Amygdala (tissue), 56 donors: ENCODE results near the gene ASTL.

Source experiments
- DNase-seq, 56 donors: peaks; one replicate each; lab custom pipeline; 2025; lab: John Stamatoyannopoulos, UW

ASTL gene

DNA sequence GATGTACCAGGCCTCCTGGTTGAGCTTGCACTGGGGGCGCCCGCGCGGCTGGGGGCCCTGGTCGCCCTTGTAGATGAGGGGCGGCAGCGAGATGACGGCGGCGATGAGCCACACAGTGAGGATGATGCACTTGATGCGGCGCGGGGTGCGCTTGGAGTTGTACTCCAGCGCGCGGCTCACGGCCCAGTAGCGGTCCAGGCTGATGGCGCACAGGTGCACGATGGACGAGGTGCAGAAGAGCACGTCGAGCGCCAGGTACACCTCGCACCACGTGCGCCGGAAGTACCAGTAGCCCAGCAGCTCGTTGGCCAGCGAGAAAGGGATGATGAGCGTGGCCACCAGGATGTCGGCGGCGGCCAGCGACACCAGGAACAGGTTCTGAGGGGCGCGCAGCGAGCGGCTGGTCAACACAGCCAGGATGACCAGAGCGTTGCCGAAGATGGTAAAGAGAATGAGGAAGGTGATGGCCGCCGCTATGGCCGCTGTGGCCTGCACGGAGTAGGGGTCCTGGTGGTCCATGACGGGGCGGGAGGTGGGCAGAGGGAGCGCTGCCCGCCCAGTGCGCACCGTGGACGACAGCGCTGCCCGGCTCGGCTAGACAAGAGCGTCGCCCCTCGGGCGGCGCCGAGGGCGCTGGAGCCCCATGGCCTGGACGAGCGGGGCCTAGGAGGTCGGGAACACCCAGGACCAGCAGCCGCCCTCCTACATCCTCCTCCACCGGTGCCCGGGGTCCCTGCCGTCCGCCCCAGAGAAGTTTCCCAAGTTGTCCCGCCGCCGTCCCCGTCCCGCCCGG lies 22.5 kb downstream of the ASTL start:
- no peak for DNase-seq

DNA sequence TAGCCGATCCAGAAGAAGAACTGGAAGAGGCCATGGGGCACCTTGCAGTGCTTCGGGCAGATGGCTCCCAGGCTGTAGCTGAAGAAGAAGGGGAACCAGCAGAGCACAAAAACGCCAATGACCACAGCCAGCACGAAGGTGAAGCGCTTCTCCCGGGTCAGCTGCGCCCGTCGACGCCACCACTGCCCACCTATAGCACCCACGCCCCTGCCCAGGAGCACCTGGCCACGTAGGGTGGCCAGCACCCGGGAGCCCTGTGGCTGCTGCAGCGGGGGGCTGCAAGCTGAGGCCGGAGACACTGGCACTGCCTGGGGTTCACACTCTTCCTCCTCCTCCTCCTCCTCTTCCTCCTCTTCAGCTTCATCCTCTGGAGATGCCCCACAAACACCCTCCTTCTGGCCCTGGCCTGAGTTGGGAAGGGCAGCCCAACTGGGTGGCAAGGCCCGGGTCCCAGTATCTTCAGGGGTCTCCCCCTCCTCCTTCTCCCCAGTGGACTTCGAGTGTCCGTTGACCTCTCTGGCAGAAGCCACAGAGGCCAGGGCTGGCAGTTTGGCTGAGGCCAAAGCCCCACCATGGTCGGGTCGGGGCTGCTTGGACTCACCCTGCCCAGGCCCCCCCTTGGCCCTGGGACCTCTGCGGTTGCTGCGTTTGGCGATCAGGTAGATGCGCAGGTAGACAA lies 23.3 kb downstream of the ASTL start:
- DNase-seq: no peak

DNA sequence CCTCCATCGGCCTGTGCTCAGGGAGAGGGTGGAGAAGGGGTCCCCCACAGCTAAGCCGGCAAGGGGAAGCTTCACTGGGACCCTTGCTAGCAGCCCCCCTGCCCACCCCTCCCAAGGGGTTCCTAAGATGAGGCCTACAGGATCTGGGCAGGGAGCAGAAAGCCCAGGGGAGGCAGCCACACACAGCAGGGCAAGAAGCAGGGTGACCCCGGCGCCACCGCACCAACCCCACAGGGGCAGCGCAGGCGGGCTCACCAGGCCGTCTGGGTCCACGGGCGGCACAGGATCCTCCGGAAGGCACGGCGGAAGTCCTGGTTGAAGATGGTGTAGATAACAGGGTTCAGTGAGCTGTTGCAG lies 23.8 kb downstream of the ASTL start:
- DNase-seq: no peak

DNA sequence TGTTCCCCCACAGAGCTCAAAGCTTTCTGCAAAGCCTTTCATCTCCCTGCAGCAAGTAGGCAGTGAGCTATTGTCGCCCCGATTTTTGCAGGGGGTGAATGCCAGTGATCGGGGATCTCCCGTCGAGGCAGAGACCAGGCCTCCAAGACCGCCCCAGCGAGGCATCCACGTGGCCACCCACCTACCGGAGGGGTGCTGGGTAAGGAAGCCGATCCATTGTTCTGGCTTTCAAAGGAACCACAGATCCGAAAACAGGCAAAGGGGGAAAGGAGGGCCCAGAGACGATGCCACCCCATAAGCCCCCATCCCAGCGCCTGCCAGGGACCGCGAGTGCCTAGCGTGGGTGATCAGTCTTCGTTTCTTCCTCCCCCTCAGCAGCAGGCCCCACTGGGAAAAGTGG lies 24.4 kb downstream of the ASTL start:
- DNase-seq: no peak

DNA sequence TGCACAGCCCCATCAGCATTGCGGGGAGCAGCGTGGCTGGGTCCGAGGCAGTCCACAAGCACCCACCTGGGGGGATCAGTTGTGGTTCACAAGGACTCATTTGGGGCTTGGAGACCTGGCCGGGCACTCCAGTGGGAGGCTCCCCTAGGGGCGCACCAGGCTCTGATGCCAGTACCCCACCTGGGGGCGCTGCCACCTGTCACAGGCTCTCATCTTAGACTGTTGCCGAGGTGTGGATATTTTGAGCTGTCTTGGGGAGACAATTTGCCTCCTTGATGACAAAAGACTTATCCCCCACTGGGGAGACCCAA lies 25.0 kb downstream of the ASTL start:
- no peak for DNase-seq

DNA sequence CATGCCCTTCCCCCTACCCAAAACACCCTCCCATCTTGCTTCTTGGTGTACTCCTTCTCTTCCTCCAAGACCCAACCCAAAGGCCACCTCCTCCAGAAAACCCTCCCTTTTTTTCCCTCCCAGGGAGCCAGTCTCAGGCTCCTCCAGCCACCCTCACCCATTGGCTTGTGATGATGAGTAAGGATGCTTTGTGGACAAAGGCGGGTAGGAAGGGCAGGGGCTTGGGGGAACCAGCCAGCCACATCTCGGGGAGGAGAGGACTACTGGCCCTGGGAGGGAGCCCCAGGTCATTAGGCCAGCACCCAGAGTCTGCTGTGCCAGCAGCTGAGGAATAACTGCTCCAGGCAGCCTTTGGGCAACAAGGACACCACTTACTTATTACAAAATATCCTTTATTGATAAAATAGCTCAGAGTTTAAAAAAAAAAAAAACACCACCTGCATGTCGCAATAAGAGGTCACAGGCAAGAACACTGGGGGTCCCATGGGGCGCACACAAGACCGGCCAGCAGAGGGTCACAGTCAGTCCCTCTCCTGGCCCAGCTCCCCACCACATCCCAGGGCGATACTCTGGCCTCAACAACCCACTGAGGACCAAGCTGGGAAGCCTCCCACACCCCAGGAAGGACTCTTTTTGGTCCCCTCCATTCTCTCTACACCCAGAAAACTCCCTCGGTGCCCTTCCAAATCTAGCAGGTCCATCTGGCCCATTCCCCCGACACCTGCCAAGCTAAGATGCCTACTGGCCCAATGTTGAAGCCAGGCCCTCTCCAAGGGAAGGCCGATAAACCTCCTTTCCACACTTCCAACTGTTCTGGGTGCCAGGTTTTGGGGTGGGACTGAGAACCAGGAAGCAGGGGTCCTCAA lies 25.6 kb downstream of the ASTL start:
- no peak for DNase-seq

DNA sequence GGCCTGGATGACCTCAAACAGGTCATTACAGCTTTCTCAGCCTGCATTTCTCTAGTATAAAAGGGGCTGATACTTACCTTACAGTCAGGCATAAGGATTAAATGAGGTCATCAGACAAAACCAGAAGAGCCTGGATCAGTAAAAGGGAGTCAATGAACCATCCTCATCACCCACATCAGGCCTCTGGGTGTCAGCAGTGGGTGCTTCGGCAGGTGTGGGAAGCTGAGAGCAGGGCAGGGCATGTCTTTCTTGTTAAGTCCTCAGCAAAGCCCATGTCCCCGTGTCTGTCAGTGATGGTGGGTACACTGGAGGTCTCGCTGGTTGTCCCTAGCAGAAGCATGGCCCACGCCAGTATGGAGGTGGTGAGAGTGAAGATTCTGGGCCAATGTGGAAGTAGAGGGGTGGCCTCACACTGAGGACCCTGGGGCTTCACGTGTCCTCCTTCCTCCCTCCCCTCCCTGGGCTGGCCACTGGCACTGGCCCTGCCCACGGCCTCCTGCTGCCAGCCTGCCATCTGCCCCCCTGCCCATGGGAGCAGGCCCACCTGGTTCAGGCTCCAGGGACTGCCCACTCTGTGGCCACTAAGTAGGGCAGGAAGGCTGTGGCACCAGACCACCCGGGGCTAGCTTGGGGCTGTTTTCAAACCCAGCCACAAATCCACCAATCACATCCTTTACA lies 26.3 kb downstream of the ASTL start:
- DNase-seq: no peak

DNA sequence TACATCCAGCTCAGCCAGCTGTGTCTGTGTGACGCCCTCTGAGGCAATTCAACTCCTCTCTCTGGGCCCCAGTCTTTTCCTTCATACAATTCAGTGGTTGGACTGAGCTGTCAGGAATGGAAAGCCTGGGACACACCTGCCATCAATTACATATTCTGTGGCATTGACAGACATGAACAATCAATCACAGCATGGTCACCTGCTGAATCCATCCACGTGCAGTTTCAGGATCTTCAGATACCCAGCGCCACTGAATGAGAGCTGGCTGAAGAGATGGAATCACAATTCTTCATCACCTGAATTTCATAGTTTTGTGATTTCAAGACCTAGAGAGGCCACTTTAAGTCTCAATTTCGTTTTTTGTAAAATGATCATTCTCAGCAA lies 27.1 kb downstream of the ASTL start:
- DNase-seq: no peak

DNA sequence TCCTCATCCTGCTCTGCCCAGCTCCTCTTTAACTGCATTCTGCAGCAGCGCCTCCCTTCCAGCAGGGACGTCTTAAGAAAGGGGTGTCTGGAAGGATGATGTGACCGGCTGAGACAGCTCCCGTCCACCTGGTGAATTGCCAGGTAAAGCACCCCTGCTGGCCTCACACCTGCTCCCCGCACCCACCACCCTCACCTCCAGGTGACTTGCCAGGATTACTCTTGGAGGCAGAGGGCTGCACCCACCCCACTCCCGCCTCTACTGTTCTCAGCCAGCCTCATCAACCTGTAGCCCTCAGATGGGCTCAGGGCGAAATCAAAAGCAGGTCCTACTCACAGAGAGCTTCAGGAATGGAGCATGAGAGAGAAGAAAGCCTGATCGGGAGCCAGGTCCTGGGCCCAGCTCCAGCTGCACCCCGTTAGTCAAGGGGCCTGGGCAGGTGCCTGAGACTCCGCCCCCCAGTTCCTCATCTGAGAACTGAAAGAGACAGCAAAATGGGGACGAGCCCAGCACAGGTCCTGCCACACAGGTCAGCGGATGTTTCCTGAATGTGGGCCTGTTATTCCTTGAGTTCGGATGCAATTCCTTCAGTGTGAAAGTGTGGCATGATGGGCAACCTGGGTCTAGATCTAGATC lies 27.6 kb downstream of the ASTL start:
- no peak for DNase-seq

DNA sequence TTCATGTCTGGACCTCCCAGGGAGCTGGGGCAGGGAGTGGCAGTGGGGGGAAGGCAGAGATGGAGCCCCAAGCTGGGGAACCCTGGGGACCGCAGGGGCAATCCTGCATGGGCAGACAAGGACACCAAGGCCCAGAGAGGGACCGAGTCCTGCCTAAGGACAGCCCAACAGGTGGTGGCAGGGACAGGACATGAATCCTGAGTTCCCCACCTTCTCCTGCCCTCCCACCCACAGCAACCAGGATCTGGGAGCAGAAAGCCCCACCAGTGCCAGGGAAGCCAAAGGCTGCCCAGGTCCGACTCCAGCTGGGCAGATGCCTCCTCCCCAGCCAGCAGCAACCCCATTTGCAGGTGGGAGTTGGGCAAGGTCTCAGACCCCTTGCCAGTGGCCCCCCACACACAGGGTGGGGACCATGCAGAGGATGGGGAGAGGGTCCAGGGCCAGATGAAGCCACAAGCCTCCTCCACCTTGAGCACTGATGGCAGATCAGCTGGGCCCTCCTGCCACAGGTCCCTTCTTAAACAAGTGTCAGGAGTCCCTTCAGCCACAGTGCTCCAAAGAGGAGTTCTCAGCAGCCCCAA lies 28.3 kb downstream of the ASTL start:
- DNase-seq: no peak

DNA sequence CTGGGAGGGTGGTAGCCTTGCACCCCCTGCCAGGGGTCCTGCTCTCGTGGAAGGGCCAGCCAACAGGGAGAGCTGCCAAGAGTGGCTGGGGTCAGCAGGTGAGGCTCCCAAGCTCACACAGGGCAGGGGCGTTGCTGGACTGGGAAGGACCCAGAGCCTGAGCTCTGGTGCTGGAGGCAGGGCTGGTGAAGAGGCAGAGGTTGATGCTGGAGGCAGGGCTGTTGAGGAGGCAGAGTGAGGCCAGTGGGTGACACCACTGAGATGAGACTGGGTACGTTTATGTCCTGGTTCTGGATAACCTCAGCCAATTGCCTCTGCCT lies 29.0 kb downstream of the ASTL start:
- no peak for DNase-seq

DNA sequence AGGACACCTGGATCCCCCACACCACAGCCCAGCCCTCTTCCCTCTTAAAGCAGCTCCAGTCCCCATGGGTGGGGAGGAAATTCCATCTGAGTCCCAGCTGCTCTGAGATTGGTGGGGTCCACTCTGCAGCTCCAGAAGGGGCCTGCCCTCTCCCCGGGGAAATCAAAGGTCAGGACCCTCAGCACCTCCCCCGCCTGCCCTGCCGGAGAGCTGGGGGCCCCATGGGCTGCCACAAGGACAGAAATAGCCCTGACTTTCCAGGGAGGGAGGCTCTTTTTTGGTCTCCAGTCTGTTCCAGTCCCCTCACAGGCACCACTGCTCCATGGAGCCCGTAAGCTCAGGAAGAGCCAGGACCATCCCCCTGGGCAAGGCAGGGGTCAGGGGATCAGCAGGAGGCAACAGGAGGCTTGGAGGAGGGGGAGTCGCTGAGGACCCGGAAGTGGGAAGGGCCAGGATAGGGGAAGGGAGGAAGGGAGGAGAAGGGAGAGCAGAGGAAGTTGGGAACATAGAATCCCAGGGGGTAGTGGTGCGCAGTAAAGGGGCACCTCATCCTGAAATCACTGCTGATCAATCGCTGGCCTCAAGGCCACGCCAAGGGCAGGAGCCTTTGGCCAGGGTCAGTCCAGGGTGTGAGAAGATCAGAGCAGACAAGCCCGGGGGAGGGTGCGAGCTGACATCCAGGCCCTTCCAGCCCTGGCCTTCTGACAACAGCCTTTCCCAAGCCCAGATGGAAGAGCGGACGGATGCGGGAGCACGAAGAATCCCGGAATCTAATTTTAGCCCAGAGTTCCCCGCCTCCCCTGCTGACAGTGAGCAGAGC lies 29.6 kb downstream of the ASTL start:
- DNase-seq: no peak

DNA sequence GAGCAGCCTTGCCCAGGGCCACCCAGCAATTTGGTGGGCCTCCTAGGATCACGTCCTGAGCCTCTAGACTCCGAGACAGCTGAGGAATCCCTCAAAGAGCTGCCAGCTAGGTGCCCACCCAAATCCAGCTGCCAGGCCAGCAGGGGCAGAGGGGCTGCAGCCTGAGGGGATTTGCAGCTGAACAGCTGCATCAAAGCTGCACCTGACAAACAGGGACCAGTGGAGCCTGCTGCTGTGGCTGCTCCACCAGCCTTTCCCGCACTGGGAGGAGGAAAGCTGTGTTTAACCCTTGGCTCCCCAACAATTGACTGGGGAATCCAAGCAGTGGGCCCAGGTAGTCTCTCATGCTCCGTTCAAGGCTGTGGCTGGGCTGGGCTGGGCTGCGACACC lies 30.2 kb downstream of the ASTL start:
- no peak for DNase-seq

DNA sequence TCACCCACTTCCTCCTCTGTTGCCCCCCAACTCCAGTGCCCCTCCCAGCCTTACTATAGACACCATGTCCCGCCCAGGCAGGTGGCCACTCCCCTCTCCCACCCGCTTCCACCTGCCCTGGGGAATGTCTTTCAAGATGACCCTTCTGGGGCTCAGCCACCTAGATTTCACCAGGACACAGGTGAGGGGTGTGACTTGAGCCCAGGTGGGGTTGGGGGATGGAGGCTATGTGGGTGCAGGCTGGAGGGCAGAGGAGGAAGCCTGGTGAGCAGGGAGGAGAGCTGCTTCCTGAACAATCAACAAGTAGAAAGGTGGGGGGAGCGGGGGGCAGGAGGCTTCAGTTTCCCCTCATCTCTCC lies 30.6 kb downstream of the ASTL start:
- no peak for DNase-seq

DNA sequence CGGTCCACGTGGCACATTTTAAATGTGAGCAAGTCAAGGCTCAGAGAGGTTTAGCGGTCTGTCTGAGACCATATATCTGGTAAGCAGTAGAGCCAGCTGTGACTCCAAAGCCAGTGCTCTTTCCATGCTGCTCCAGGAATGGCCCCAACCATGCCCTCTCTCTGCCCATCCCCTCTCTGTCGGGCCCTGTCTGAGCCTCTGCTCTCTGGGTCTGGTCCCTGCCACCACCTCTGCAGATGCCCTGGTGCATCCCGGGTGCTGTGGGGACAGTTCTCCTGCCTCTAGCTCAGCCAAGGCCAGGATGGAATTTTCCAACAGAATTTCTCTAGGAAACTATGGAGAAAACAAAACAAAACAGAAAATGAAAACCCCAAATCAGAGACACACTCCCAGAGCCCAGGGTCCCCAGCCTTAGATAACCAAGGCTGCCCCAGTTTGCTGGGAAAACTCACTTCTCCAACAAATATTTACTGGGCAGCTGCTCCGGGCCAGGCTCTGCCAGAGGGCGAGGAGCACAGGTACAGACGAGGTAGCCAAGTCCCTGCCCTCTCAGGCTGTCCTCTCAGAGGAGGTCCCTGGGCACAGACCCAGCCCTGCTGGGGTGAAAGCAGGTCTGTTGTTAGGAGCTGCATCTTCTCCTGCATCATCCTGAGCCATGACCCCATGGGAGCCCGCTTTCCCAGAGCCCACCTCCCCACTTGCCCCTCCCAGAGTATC lies 31.2 kb downstream of the ASTL start:
- no peak for DNase-seq

DNA sequence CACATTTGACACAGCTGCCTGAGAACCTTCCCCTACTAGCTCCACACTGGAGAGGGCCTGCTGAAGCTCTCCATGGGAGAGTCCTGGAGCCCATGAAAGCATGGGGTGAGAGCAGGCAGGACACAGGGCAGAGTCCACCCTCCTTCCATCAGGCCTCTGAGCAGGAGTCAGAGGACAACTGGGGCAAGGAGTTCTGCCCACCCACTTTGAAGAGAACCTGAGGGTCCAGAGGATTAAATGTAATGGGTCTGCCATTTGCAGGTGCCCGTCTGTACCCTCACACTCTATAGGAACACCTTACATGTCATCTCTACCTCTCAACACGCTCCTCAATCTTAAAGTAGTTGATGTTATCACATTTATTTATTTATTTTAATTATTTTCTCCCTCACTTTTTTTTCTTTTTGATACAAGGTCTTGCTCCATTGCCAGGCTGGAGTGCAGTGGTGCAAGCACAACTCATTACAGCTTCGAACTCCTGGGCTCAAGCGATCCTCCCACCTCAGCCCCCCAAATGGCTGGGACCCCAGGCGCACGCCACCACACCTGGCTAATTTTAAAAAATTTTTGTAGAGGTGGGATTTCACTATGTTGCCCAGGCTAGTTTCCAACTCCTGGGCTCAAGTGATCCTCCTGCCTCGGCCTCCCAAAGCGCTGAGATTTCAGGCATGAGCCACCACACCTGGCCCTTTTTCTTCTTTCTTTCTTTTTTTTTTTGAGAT lies 32.1 kb downstream of the ASTL start:
- DNase-seq: no peak

DNA sequence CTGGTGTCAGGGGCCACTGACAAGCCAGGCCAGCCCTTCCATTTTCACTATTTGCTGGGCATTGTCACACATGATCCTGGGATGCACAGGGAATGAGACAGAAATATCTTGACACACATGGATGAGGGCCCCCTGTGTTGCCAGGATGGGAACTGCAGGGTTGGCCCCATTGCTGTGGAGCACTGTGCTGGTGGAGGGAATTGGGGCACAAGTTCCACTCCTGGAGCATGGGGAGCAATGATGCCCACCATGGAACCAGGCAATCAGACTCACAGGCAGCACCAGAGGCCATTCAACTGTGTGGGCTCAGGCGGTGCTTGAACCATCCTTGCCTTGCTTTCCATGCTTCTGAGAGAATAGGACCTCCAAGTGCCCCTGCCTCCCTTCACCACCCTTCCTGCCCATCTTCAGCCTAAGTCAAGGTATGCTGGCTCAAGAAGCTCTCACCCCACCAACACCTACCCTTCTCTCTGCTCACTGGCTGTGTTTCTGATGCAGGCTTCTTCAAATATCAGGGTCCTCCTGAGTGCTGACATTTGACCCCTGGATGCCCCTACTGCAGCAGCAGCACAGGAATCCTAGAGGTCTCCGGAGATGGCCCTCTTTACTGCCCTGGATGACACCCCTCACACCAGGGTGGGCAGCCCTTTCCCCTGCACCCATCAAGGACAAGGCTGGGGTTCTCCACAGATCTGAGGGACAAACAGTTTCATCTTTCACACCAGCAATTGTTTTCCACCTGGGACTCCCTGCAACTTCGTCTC lies 33.0 kb downstream of the ASTL start:
- no peak for DNase-seq

DNA sequence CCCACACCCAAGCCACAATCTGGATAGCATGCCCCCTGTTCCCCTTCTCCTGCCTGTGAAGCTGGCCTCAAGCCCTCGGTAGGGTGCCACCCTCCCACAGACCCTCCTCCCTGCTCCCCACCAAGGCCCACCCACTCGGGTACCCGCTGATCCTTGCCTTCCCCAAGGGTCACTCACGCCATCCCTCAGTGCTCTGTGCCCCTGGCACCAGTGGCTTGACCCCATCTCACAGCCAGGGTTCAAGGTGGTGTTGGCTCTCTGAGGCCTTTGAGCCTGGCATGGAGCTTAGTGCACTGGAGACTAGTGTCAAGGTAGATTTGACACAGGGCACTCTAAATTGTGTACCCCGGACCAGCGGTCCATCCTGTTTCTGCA lies 33.8 kb downstream of the ASTL start:
- no peak for DNase-seq
